ENCODE measurements around the gene ELP5.

The ELP5 gene

DNA sequence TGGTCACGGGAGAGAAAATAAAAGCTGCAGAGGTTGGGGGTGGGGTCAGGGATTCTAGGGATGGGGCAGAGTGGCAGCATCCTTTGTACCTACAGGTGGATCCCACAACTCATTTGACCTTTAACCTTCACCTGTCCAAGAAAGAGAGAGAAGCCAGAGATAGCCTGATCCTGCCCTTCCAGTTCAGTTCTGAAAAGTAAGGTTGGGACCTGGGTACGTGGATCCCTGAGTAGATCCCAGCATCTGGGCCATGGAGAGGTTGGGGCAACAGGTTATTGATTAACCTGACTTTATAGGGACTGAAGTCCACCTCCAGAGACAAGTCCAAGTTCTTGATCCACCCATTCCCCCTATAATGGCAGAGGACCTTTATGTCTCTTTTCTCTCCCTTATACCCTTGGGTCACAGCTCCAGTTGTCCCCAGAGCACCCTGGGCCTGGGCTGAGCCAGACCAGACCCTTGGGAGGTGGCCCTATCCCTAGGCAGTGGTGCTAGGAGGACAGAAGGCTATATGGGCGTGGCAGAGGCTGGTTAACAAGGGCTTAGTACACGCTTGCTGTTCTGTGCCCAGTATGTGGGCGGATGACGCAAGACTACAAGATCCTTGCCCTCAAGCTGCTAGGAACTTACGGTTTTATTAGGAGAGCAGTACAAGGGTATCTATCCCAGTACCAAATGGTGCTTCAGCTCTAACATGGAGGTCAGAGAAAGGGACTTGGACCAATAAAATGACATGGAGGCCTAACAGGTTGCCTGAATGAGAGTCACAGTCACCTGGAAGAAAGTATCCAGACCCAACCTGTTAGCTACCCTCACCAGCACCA is 6.9 kb downstream of the ELP5 start:
- peak; percentile 44 for DNase-seq (ENCODE audit: low read depth)
- H3K4me3 ChIP-seq (replicated peaks; ENCODE audit: low read depth, low read length) = no peak overlapping the region
- no peak for TF ChIP-seq CTCF (IDR thresholded peaks at IDR 0.05; ENCODE audit: low read length, missing control alignments)

DNA sequence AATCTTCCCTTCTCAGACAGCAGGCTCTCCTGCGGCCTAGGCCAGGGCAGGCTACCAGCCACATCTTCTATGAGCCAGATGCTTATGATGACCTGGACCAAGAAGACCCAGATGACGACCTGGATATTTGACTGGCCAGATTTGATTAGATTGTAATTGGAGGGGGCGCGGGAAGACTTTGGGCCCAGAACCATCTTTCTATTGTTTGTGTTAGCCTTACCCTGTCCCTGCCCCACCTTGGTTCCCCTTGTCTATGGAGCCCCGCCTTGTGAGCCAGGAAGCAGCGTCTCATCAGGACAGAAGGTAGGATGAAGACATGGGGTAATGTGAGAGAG is 7.5 kb downstream of the ELP5 start:
- no peak overlapping the region for H3K4me3 ChIP-seq (replicated peaks; ENCODE audit: low read depth, low read length)
- no peak for DNase-seq (ENCODE audit: low read depth)
- TF ChIP-seq CTCF (IDR thresholded peaks at IDR 0.05; ENCODE audit: low read length, missing control alignments) = no peak

DNA sequence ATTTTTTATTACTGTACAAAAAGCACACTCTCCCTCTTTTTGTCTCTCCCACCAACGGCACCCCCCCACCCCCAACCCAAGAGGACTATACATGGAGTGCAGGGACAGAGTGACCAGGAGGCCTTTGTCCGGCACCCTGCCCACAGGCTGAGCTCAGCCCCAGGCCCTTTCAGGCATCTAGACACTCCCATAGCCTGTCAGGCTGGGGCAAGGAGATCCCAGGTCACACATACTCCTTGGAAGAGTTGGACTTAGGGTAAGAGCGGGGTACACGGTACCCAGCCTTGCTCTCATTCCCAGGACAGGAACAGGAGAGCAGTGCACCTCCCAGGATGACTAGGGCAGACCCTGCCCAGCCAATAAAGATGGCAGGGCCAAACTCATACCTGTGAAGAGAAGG is 8.1 kb downstream of the ELP5 start:
- H3K4me3 ChIP-seq (replicated peaks; ENCODE audit: low read depth, low read length) = no peak overlapping the region
- no peak for DNase-seq (ENCODE audit: low read depth)
- TF ChIP-seq CTCF (IDR thresholded peaks at IDR 0.05; ENCODE audit: low read length, missing control alignments) = no peak

- peak overlapping the region; percentile 40 for H3K4me3 ChIP-seq (replicated peaks; ENCODE audit: low read depth, low read length)
- DNase-seq (ENCODE audit: low read depth) = no peak
- TF ChIP-seq CTCF (IDR thresholded peaks at IDR 0.05; ENCODE audit: low read length, missing control alignments) = no peak
Observed at GRCh38 chr17:7260651-7261378, 8.8 kb downstream of the ELP5 start.

DNA sequence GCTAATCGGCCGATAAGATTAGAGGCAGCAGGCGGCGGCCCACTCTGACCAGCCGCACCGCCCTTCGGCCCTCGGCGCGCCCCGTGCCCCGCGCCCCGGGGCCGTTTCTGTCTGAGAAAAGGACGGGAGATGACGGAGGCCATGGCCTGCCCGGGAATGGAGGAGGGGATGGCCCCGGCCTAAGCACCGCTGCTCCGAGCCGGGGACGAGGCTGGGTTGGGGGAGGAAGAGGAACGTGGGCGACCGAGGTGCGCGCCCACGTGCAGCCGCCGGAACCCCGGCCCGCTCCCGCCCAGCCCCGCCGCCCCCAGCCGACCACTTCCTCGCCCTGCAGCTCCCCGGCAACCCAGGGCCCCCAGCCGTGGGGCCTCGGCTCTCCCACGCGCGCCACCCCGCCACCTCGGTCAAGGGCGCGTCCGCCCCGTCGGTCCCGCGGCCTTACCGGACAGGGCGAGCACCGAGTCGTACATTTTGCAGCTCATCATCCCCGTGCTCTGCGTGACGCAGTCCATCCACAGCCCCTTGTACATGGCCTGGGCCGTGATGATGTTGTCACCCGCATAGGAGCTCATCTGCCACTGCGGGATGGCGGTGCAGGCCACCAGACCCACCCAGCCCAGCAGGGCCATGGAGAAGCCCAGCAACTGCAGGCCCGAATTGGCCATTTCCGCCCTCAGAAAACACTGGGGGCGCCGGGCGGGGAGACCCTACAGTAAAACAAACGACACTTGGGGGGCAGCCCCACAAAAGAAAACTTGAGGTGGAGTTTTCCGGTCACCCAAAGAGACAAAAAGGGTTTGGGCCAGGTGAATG is 9.6 kb downstream of the ELP5 start:
- peak overlapping the region; percentile 40 for H3K4me3 ChIP-seq (replicated peaks; ENCODE audit: low read depth, low read length)
- no peak for TF ChIP-seq CTCF (IDR thresholded peaks at IDR 0.05; ENCODE audit: low read length, missing control alignments)
- no peak for DNase-seq (ENCODE audit: low read depth)

DNA sequence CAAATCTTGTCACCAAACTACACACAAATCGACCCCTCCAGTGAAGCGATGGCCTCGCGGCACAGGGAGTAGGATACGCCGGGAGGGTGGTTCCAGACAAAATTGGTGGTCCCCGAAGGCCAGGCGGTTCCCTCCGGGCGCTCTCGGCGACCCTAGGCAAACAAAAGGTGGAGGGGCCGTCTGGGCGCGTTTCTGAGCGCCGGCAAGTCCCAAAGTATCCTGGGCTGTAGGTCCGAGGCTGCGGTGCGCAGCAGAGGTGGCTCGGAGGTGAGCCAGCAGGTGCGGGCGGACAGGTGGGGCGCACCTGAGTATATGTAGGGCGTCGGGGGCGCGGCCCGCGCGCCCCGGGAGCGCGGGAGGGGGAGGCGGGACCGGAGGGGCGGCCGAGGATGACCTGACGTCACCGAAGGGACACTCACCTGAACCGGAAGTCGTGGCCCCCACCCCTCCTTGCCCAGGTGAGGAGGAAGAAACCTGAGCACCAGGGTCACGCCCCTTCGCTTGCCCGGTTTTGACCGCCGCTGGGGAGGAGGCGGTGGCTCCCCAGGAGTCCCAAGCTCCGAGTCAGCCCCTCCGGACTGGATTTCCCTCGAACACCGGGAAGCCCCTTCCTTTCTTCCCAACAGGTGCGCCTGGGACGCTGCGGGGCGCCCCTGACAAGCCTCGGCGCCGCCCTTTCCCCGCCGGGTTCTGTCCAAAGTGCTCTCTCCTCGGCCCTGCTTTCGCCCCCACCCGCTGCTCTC is 10.3 kb downstream of the ELP5 start, which contains the start of gene CLDN7:
Gene CLDN7 (minus strand): TSS at position 287 of the 743 bp plus-strand sequence. CDS start 435 bp downstream, outside the sequence.
- no peak for TF ChIP-seq CTCF (IDR thresholded peaks at IDR 0.05; ENCODE audit: low read length, missing control alignments)
- no peak for DNase-seq (ENCODE audit: low read depth)
- peak within 1 kb of the TSS; percentile 40 for H3K4me3 ChIP-seq (replicated peaks; ENCODE audit: low read depth, low read length)

Data from fibroblast of pulmonary artery (primary cell).